Keratinocyte (primary cell): ENCODE results near the gene TTN. TPM values are rescaled to one million over a fixed set of nuclear protein-coding genes. Genes with fewer than 3 reads are reported as not detected.

ENCODE experiments used
- DNase-seq: peaks from one replicate; pipeline ENCODE4 v3.0.0-alpha.2; 2011; ENCODE audit warnings: low read depth, missing footprints, low spot score
- FAIRE-seq: peaks from 2 replicates; lab custom pipeline; 2011; peaks lifted over from hg19 to GRCh38; lab: Jason Lieb, UNC
- H2AFZ ChIP-seq: 2 replicates; pipeline ENCODE4 v1.6.0; 2012; ENCODE audit warnings: low read length, control low read depth, inconsistent platforms; ENCODE audit not compliant: control insufficient read depth
- H3K27ac ChIP-seq: 2 replicates; pipeline ENCODE4 v1.5.1; 2011; ENCODE audit warnings: low read length; ENCODE audit not compliant: control insufficient read depth, insufficient read depth
- H3K27me3 ChIP-seq: 3 replicates; pipeline ENCODE4 v1.6.0; 2011; ENCODE audit warnings: low read length; ENCODE audit not compliant: control insufficient read depth, insufficient read depth; ENCODE audit errors: extremely low read depth
- H3K36me3 ChIP-seq, 2 experiments: 2 replicates in 1 of 2; 3 replicates in 1 of 2; pipeline ENCODE4 v1.5.1; 2011; ENCODE audit warnings: low read length in 2 of 2, mild to moderate bottlenecking in 1 of 2; ENCODE audit not compliant: control insufficient read depth in 2 of 2, insufficient read depth in 2 of 2; ENCODE audit errors: extremely low read depth in 1 of 2
- H3K4me1 ChIP-seq: 3 replicates; pipeline ENCODE4 v1.5.1; 2011; ENCODE audit warnings: low read length; ENCODE audit not compliant: control insufficient read depth, insufficient read depth; ENCODE audit errors: extremely low read depth
- H3K4me2 ChIP-seq: 3 replicates; pipeline ENCODE4 v1.6.0; 2011; ENCODE audit warnings: low read depth, low read length; ENCODE audit not compliant: control insufficient read depth, insufficient read depth; ENCODE audit errors: extremely low read depth
- H3K4me3 ChIP-seq, 3 experiments: fragments of 200-600 bp in 1 of 3; sonication (generic) in 1 of 3; 2 replicates in 2 of 3; 3 replicates in 1 of 3; pipeline ENCODE4 v1.5.1; 2011 to 2016; ENCODE audit warnings: low read length in 3 of 3, mild to moderate bottlenecking in 3 of 3, control low read depth in 2 of 3, inconsistent platforms in 1 of 3, low read depth in 1 of 3, mixed read lengths in 1 of 3, mixed run types in 1 of 3, moderate library complexity in 1 of 3; ENCODE audit not compliant: control insufficient read depth in 2 of 3, insufficient read depth in 2 of 3; ENCODE audit errors: extremely low read depth in 1 of 3
- H3K79me2 ChIP-seq: 2 replicates; pipeline ENCODE4 v1.6.0; 2012; ENCODE audit warnings: low read length; ENCODE audit not compliant: control insufficient read depth, insufficient read depth
- H3K9ac ChIP-seq: 3 replicates; pipeline ENCODE4 v1.6.0; 2011; ENCODE audit warnings: low read length; ENCODE audit not compliant: control insufficient read depth, insufficient read depth; ENCODE audit errors: extremely low read depth
- H3K9me1 ChIP-seq: 3 replicates; pipeline ENCODE4 v1.6.0; 2011; ENCODE audit warnings: low read length; ENCODE audit not compliant: control insufficient read depth, insufficient read depth; ENCODE audit errors: extremely low read depth
- H3K9me3 ChIP-seq: 2 replicates; pipeline ENCODE4 v1.5.1; 2012; ENCODE audit warnings: low read depth, low read length; ENCODE audit not compliant: control insufficient read depth
- H4K20me1 ChIP-seq: 3 replicates; pipeline ENCODE4 v1.6.0; 2011; ENCODE audit warnings: low read length; ENCODE audit not compliant: control insufficient read depth, insufficient read depth; ENCODE audit errors: extremely low read depth
- CTCF ChIP-seq, 3 experiments: IDR thresholded peaks in 1 of 3; conservative IDR thresholded peaks in 1 of 3; optimal IDR thresholded peaks in 1 of 3; 2 replicates in 2 of 3; 3 replicates in 1 of 3; pipeline versions ENCODE3 to v1.5.1; 2011; ENCODE audit warnings: low read length in 3 of 3, mild to moderate bottlenecking in 3 of 3, moderate library complexity in 2 of 3, control low read depth in 1 of 3, inconsistent platforms in 1 of 3; ENCODE audit not compliant: insufficient read depth in 2 of 3; ENCODE audit errors: extremely low read depth in 1 of 3
- EZH2 ChIP-seq: IDR thresholded peaks from one replicate; pipeline ENCODE4 v1.6.1; 2012; ENCODE audit warnings: inconsistent platforms, mild to moderate bottlenecking, low read length, moderate library complexity
- dilution Hi-C: fragments of 300-500 bp; cut with MboI; formaldehyde crosslinking; loops from one replicate; pipeline ENCODE4 v1.7.0; 2020; ENCODE audit warnings: low sequenced_read_pairs; ENCODE audit not compliant: extremely low pct_ligation_motif_present
- polyA plus RNA-seq, 5 experiments: library from polyadenylated mRNA; depleted of rRNA in 3 of 5; stranded (reverse) in 3 of 5; stranded (forward) in 1 of 5; unstranded in 1 of 5; fragments of >200 nt; gene quantifications; 1 replicate in 1 of 5; 2 replicates in 3 of 5; 3 replicates in 1 of 5; pipeline versions ENCODE4 v1.2.1 to v1.2.3, GENCODE V29; 2011 to 2012; ENCODE audit warnings: missing spikeins in 2 of 5, low read depth in 1 of 5, low replicate concordance in 1 of 5

The TTN gene
- polyA plus RNA-seq, 1 donor (not counting 4 experiments of a cell fraction or from before 2014, with no cell fraction given), result 0.01 TPM

DNA sequence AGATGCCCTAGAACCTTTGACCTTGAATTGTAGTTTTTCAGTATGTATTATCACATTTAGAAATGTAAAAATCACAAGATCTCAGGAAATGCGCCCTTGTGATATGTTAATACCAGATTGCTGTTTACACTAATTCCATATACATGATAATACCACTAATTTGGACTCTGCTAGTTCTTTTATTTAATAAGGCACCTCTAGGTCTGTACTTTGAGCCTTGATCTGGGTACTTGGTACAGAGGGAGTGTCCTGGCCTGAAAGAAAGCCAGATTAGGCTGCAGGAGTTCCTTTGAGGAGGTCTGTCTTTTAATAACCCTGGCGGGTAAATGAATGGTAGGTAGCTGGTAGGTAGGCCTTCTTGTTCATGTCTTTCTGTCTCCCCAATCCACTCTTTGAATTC is 300.7 kb downstream of the TTN start:
- H3K36me3 ChIP-seq, result peaks cover 2 to 6% of the 10 kb centered on the region in 2 experiments
- no peak overlapping the region for H3K9ac ChIP-seq
- no peaks in the 10 kb centered on the region for H4K20me1 ChIP-seq
- no peak overlapping the region for H3K27ac ChIP-seq
- H3K27me3 ChIP-seq, result no peaks in the 10 kb centered on the region
- no peaks in the 10 kb centered on the region for H3K9me3 ChIP-seq
- DNase-seq (no peak), FAIRE-seq (no peak)
- H3K79me2 ChIP-seq, result no peaks in the 10 kb centered on the region
- no peaks in the 10 kb centered on the region for H3K9me1 ChIP-seq
- no peak overlapping the region for H3K4me2 ChIP-seq
- no peak overlapping the region for H2AFZ ChIP-seq
- H3K4me1 ChIP-seq, result no peaks in the 10 kb centered on the region
- TF ChIP-seq CTCF (optimal IDR thresholded peaks at IDR 0.05 in 1 of 3, IDR thresholded peaks at IDR 0.05 in 1 of 3, conservative IDR thresholded peaks at IDR 0.05 in 1 of 3; ENCODE audit: extremely low read depth in 1 of 3, insufficient read depth in 2 of 3, low read length in 3 of 3) (no peak), EZH2 (no peak)
- no peak overlapping the region for H3K4me3 ChIP-seq
- dilution Hi-C loops, result no loop called here

DNA sequence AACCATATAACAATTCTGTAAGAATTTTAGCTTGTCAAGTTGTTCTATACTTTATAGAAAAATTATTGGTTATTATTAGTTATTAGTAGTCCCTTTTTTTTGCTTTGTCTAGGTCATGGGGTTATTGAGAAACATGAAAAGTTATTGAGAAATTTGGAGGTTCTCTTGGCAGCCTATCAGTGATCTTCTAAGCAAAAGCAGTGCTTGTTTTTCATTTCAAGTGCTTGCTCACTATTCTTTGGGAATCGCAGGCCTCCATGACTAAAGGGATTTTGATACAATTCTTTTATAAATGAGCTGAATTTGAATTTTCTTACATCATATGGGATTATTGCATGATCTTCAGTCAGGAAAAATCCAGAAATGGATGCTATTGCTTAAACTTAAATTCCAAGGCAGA is 301.1 kb downstream of the TTN start:
- Histone ChIP-seq H3K9ac (no peak overlapping the region), H3K9me3 (no peaks in the 10 kb centered on the region), H3K4me1 (no peaks in the 10 kb centered on the region), H3K79me2 (no peaks in the 10 kb centered on the region), H3K36me3 (peaks cover 2 to 6% of the 10 kb centered on the region in 2 experiments), H3K27ac (no peak overlapping the region), H3K4me2 (no peak overlapping the region), H3K9me1 (no peaks in the 10 kb centered on the region), H4K20me1 (no peaks in the 10 kb centered on the region), H2AFZ (no peak overlapping the region), H3K27me3 (no peaks in the 10 kb centered on the region), H3K4me3 (no peak overlapping the region)
- dilution Hi-C loops, result no loop called here
- TF ChIP-seq EZH2 (no peak), CTCF (optimal IDR thresholded peaks at IDR 0.05 in 1 of 3, IDR thresholded peaks at IDR 0.05 in 1 of 3, conservative IDR thresholded peaks at IDR 0.05 in 1 of 3; ENCODE audit: extremely low read depth in 1 of 3, insufficient read depth in 2 of 3, low read length in 3 of 3) (no peak)
- FAIRE-seq (no peak), DNase-seq (no peak)
